K562 (cell line): Measurements from ENCODE around the gene RDH5. TPM values are rescaled to one million over a fixed set of nuclear protein-coding genes. Genes with fewer than 3 reads are reported as not detected.
A peak's percentile ranks its signal among the peaks of the same experiment; 100 is the strongest.

Source experiments
- ATAC-seq: fragments of 200-7000 bp; cut with Tn5 transposase; 3 replicates; pipeline ENCODE4 v1.9.1; 2020; ENCODE audit warnings: moderate library complexity
- BruUV-seq: library from RNA; stranded (reverse); fragments of 400-500 nt; replicated peaks from 2 replicates; lab custom pipeline; 2021; lab: Mats Ljungman, UMichigan
- CTCF ChIA-PET: fragments of 300-600 bp; formaldehyde crosslinking; extraction: SDS; loops from one replicate; lab custom pipeline; 2021; ENCODE audit warnings: low intra/inter-chr PET ratio; lab: Yijun Ruan, JAX
- POLR2A ChIA-PET: fragments of 300-600, 350-650 bp; sonication (Branson Sonifier 250); formaldehyde crosslinking; extraction: SDS; loops from one replicate; lab custom pipeline; 2021; ENCODE audit warnings: antibody characterized with exemption, inconsistent platforms; lab: Yijun Ruan, JAX
- DNase-seq, 4 experiments: peaks; one replicate each; pipeline versions ENCODE4 v3.0.0 to v3.0.0-alpha.2; 2011 to 2018; ENCODE audit warnings: low spot score in 3 of 4, mixed read lengths in 3 of 4; ENCODE audit errors: extremely low read depth in 1 of 4
- FAIRE-seq: peaks from 2 replicates; lab custom pipeline; 2011; peaks lifted over from hg19 to GRCh38; lab: Jason Lieb, UNC
- H2AFZ ChIP-seq: 2 replicates; pipeline ENCODE4 v1.6.0; 2011; ENCODE audit warnings: low read depth, low read length, control low read depth, inconsistent platforms
- H3K27ac ChIP-seq: fragments of 200-600 bp; 3 replicates; pipeline ENCODE4 v1.8.0; 2011; ENCODE audit warnings: low read depth, mild to moderate bottlenecking, control low read depth, inconsistent platforms, low read length, moderate library complexity, mixed read lengths; ENCODE audit errors: extremely low read depth
- H3K27me3 ChIP-seq, 2 experiments: fragments of 300-600 bp in 1 of 2; 2 replicates in 1 of 2; 3 replicates in 1 of 2; pipeline versions ENCODE4 v1.6.0 to v1.8.0; 2011; ENCODE audit warnings: inconsistent platforms in 2 of 2, low read length in 2 of 2, mild to moderate bottlenecking in 1 of 2, mixed read lengths in 1 of 2, moderate library complexity in 1 of 2; ENCODE audit not compliant: control insufficient read depth in 2 of 2, insufficient read depth in 2 of 2
- H3K36me3 ChIP-seq: fragments of 300-600 bp; 3 replicates; pipeline ENCODE4 v1.8.0; 2011; ENCODE audit warnings: mild to moderate bottlenecking, low read length, inconsistent platforms; ENCODE audit not compliant: control insufficient read depth, insufficient read depth
- H3K4me1 ChIP-seq, 2 experiments: fragments of 200-600 bp in 1 of 2; replicated peaks in 1 of 2; 2 replicates in 1 of 2; 3 replicates in 1 of 2; pipeline versions ENCODE4 v1.5.1 to v1.8.0; 2011; ENCODE audit warnings: inconsistent platforms in 2 of 2, low read length in 2 of 2, mild to moderate bottlenecking in 1 of 2, mixed read lengths in 1 of 2, moderate library complexity in 1 of 2; ENCODE audit not compliant: control insufficient read depth in 2 of 2, insufficient read depth in 2 of 2
- H3K4me2 ChIP-seq: 2 replicates; pipeline ENCODE4 v1.6.1; 2011; ENCODE audit warnings: low read length, control low read depth, inconsistent platforms, mixed read lengths; ENCODE audit not compliant: insufficient read depth
- H3K4me3 ChIP-seq: fragments of 200-600 bp; sonication (generic), shearing (Covaris generic); 2 replicates; pipeline ENCODE4 v1.5.1; 2016; ENCODE audit warnings: control low read depth, inconsistent platforms
- H3K79me2 ChIP-seq: fragments of 200-600 bp; 3 replicates; pipeline ENCODE4 v1.8.0; 2011; ENCODE audit warnings: low read length, inconsistent platforms; ENCODE audit not compliant: control insufficient read depth, insufficient read depth
- H3K9ac ChIP-seq, 2 experiments: 2 replicates each; pipeline versions ENCODE4 v1.6.0 to v1.6.1; 2011; ENCODE audit warnings: low read depth in 2 of 2, low read length in 2 of 2, control low read depth in 1 of 2, inconsistent platforms in 1 of 2, mild to moderate bottlenecking in 1 of 2, mixed read lengths in 1 of 2; ENCODE audit not compliant: insufficient read depth in 1 of 2
- H3K9me1 ChIP-seq: one replicate; pipeline ENCODE4 v1.6.0; 2011; ENCODE audit warnings: inconsistent platforms, mild to moderate bottlenecking, low read length, moderate library complexity; ENCODE audit not compliant: control insufficient read depth, insufficient read depth
- H3K9me3 ChIP-seq: replicated peaks from 2 replicates; pipeline ENCODE4 v1.5.1; 2011; ENCODE audit warnings: low read depth, low read length, inconsistent platforms; ENCODE audit not compliant: control insufficient read depth, insufficient read depth
- H4K20me1 ChIP-seq: replicated peaks from 2 replicates; pipeline ENCODE4 v1.6.1; 2011; ENCODE audit warnings: low read length, inconsistent platforms, mixed read lengths; ENCODE audit not compliant: control insufficient read depth, insufficient read depth
- ARID2 ChIP-seq: fragments of 450-650 bp; IDR thresholded peaks from 2 replicates; pipeline ENCODE4 v1.6.1; 2017; ENCODE audit warnings: antibody characterized with exemption, mild to moderate bottlenecking
- CC2D1A ChIP-seq: fragments of 450-650 bp; IDR thresholded peaks from 2 replicates; pipeline ENCODE4 v1.6.1; 2017; ENCODE audit warnings: mild to moderate bottlenecking
- GTF2F1 ChIP-seq: IDR thresholded peaks from 2 replicates; pipeline ENCODE4 v1.6.1; 2011; ENCODE audit warnings: low read depth, low read length, improper control_type of control experiment
- HDAC3 ChIP-seq: fragments of 450-650 bp; IDR thresholded peaks from 2 replicates; pipeline ENCODE4 v1.6.1; 2018; ENCODE audit warnings: borderline replicate concordance, mild to moderate bottlenecking, moderate library complexity; ENCODE audit not compliant: partially characterized antibody
- HMBOX1 ChIP-seq: sonication (generic); IDR thresholded peaks from 2 replicates; pipeline ENCODE4 v1.6.1; 2016
- HNRNPK ChIP-seq: fragments of 200-400 bp; formaldehyde crosslinking; IDR thresholded peaks from one replicate; pipeline ENCODE4 v1.6.1; 2018; ENCODE audit warnings: mild to moderate bottlenecking, low read depth, low read length; ENCODE audit not compliant: poor library complexity, severe bottlenecking
- NR0B1 ChIP-seq: fragments of 450-650 bp; IDR thresholded peaks from one replicate; pipeline ENCODE4 v1.6.1; 2018; ENCODE audit warnings: mild to moderate bottlenecking, moderate library complexity; ENCODE audit not compliant: partially characterized antibody
- RB1 ChIP-seq: fragments of 450-650 bp; IDR thresholded peaks from 2 replicates; pipeline ENCODE4 v1.6.1; 2017; ENCODE audit warnings: low read depth, mild to moderate bottlenecking
- SIX5 ChIP-seq, 2 experiments: IDR thresholded peaks; 2 replicates each; pipeline ENCODE4 v1.6.1; 2011; ENCODE audit warnings: low read length in 2 of 2, borderline replicate concordance in 1 of 2, low read depth in 1 of 2, mild to moderate bottlenecking in 1 of 2, moderate library complexity in 1 of 2; ENCODE audit not compliant: insufficient read depth in 1 of 2
- SRSF1 ChIP-seq: fragments of 200-400 bp; formaldehyde crosslinking; IDR thresholded peaks from 2 replicates; pipeline ENCODE4 v1.6.1; 2017; ENCODE audit warnings: mild to moderate bottlenecking, low read depth, low read length, moderate library complexity
- STAT5B ChIP-seq: fragments of 250-450 bp; sonication (Bioruptor Pico); IDR thresholded peaks from 2 replicates; pipeline ENCODE4 v1.8.0; 2021; ENCODE audit warnings: mild to moderate bottlenecking, inconsistent platforms
- ZNF263 ChIP-seq: sonication (generic); formaldehyde crosslinking; IDR thresholded peaks from 2 replicates; pipeline ENCODE4 v1.8.0; 2022; ENCODE audit warnings: mild to moderate bottlenecking, missing genetic modification reagents, borderline replicate concordance
- WGBS: fragments of 100-300 bp; shearing (Covaris generic); methylation state at CpG from one replicate; pipeline ENCODE4 v1.1.6; 2016; ENCODE audit warnings: low coverage, mixed read lengths; ENCODE audit not compliant: insufficient coverage; ENCODE audit errors: missing lambda C conversion rate; 5-methylcytosine and 5-hydroxymethylcytosine counted together
- in situ Hi-C: fragments of 300-500 bp; cut with MboI; formaldehyde crosslinking; loops from 4 replicates; pipeline ENCODE4 v1.15.0; 2018; ENCODE audit warnings: inconsistent platforms, mixed read lengths
- intact Hi-C: fragments of 100-400 bp; cut with micrococcal nuclease; formaldehyde crosslinking; loops from 2 replicates; pipeline ENCODE4 v1.14.2; 2022
- polyA plus RNA-seq, 8 experiments: library from polyadenylated mRNA; depleted of rRNA in 4 of 8; stranded (reverse) in 5 of 8; unstranded in 3 of 8; fragments of >200 nt; fragmentation: Nextera tagmentation in 2 of 8; fragmentation: Illumina TruSeq in 1 of 8; extraction: Ambion mirVana in 2 of 8; extraction: Trizol in 1 of 8; gene quantifications; 2 replicates each; pipeline versions ENCODE4 v1.2.1 to v1.2.3, GENCODE V29; 2011 to 2014; ENCODE audit warnings: inconsistent platforms in 1 of 8, missing spikeins in 1 of 8
- total RNA-seq, 7 experiments: library from RNA; depleted of rRNA in 6 of 7; stranded (reverse); fragments of >200 nt in 6 of 7; fragmentation: Illumina TruSeq in 2 of 7; extraction: Trizol in 2 of 7; gene quantifications; 2 replicates each; pipeline versions ENCODE4 v1.2.1 to v1.2.3, GENCODE V29; 2011 to 2021; ENCODE audit warnings: low replicate concordance in 1 of 7
- TF ChIP-seq, protein P1 (sequence below): fragments of 250-450 bp; sonication (Bioruptor Pico); IDR thresholded peaks from 2 replicates; pipeline ENCODE4 v1.8.0; 2022; ENCODE audit warnings: moderate library complexity, mild to moderate bottlenecking, inconsistent platforms

RDH5 gene
- total and polyA plus RNA-seq, 9 of the 15 experiments (the other 6 are each of a cell fraction or from before 2014, with no cell fraction given) = 0.28 to 2.0 (median 1.1) TPM; not detected in 1

GRCh38 chr12:55683676-55684075, 36.5 kb upstream of the RDH5 start:
- H3K9me1 ChIP-seq = no peaks in the 10 kb centered on the region
- H3K27ac ChIP-seq = no peak overlapping the region
- H3K9me3 ChIP-seq = no peaks in the 10 kb centered on the region
- no peak overlapping the region for H2AFZ ChIP-seq
- no peak overlapping the region for H3K4me3 ChIP-seq
- H3K79me2 ChIP-seq = no peaks in the 10 kb centered on the region
- in situ Hi-C loops = no loop called here
- no peak for TF ChIP-seq HNRNPK
- TF ChIP-seq SIX5 (IDR thresholded peaks at IDR 0.05; ENCODE audit: borderline replicate concordance in 1 of 2, insufficient read depth in 1 of 2, low read depth in 1 of 2, low read length in 2 of 2) = no peak
- no peak for TF ChIP-seq STAT5B (CRISPR knock-in tag)
- no peak for TF ChIP-seq SRSF1
- TF ChIP-seq CC2D1A = no peak
- TF ChIP-seq, protein P1, sequence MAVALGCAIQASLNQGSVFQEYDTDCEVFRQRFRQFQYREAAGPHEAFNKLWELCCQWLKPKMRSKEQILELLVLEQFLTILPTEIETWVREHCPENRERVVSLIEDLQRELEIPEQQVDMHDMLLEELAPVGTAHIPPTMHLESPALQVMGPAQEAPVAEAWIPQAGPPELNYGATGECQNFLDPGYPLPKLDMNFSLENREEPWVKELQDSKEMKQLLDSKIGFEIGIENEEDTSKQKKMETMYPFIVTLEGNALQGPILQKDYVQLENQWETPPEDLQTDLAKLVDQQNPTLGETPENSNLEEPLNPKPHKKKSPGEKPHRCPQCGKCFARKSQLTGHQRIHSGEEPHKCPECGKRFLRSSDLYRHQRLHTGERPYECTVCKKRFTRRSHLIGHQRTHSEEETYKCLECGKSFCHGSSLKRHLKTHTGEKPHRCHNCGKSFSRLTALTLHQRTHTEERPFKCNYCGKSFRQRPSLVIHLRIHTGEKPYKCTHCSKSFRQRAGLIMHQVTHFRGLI (CRISPR knock-in tag) = no peak
- TF ChIP-seq RB1 = no peak
- TF ChIP-seq NR0B1 = no peak
- no peak for TF ChIP-seq HDAC3
- no peak for TF ChIP-seq GTF2F1
- TF ChIP-seq ARID2 = no peak
- TF ChIP-seq HMBOX1 = no peak
- no peak for TF ChIP-seq ZNF263
- POLR2A ChIA-PET = interaction anchor here (1.4 kb wide), 2 partner anchors 10 to 22 kb away, joined by 3 read pairs; no protein-coding TSS in a partner anchor
- intact Hi-C loops = no loop called here
- H3K36me3 ChIP-seq = no peaks in the 10 kb centered on the region
- peaks cover 0 to 11% of the 10 kb centered on the region in 2 experiments; a peak in 2 of 5 replicates for H3K4me1 ChIP-seq
- no TSS peak for BruUV-seq
- no peak for DNase-seq
- FAIRE-seq = no peak
- H3K27me3 ChIP-seq = peaks cover 34 to 62% of the 10 kb centered on the region in 2 experiments
- ATAC-seq = no peak
- no peak overlapping the region for H3K4me2 ChIP-seq
- CTCF ChIA-PET = no interaction called here
- peak overlapping the region in 1 of 2 experiments; percentile 23; a peak in 1 of 4 replicates for H3K9ac ChIP-seq
- H4K20me1 ChIP-seq = no peaks in the 10 kb centered on the region
- 7% methylated on average over 7 of the region's 7 CpGs for WGBS
